Measurements from ENCODE around the gene SDR42E2. TPM values are rescaled to one million over a fixed set of nuclear protein-coding genes. Genes with fewer than 3 reads are reported as not detected.
A peak's percentile ranks its signal among the peaks of the same experiment; 100 is the strongest.

Gene SDR42E2
- total RNA-seq, 1 donor from 2014 or later = 0.24 TPM

DNA sequence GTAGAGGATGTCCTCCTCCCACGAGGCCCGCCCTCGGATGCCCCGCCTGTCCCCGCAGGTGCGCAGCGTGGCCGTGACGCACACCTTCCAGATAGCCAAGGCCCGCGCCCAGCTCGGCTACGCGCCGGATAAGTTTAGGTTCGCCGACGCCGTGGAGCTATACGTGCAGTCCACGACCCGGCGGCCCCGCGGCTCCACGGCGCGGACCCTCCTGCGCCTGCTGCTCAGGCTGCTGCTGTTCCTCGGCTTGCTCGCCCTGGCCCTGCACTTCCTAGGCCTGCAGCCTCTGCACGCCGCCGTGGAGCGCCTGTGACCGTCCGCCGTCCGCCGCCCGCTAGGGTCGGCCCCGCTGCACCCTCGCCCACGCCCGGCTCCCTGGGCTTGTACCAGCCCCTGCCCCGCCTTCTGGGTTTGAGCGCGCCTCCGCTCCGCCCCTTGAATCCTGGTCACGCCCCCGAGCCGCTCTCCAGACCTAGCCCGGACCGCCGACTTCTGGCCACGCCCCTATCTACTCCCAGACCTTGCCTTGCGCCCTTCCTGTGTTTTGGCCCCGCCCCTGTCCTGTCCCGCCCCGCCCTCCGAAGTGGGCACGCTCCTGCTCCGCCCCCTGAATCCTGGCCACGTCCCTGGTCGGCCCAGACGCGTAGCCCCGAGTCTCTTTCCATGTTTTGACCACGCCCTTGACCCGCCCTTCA lies 27.9 kb downstream of the SDR42E2 start:
- Histone ChIP-seq H3K27me3 (ENCODE audit: low read depth) (no peaks in the 10 kb centered on the region), H3K36me3 (no peaks in the 10 kb centered on the region), H3K4me1 (peaks cover 43% of the 10 kb centered on the region), H3K4me3 (peak overlapping the region; percentile 78), H3K27ac (peak overlapping the region; percentile 93), H3K9me3 (no peaks in the 10 kb centered on the region)
- intact Hi-C loops (cut with DNase I) = no loop called here
- DNase-seq (peak; percentile 100), ATAC-seq (peak; percentile 82 to 88)
- TF ChIP-seq, protein P1, sequence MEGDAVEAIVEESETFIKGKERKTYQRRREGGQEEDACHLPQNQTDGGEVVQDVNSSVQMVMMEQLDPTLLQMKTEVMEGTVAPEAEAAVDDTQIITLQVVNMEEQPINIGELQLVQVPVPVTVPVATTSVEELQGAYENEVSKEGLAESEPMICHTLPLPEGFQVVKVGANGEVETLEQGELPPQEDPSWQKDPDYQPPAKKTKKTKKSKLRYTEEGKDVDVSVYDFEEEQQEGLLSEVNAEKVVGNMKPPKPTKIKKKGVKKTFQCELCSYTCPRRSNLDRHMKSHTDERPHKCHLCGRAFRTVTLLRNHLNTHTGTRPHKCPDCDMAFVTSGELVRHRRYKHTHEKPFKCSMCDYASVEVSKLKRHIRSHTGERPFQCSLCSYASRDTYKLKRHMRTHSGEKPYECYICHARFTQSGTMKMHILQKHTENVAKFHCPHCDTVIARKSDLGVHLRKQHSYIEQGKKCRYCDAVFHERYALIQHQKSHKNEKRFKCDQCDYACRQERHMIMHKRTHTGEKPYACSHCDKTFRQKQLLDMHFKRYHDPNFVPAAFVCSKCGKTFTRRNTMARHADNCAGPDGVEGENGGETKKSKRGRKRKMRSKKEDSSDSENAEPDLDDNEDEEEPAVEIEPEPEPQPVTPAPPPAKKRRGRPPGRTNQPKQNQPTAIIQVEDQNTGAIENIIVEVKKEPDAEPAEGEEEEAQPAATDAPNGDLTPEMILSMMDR (IDR thresholded peaks at IDR 0.05) = no peak

DNA sequence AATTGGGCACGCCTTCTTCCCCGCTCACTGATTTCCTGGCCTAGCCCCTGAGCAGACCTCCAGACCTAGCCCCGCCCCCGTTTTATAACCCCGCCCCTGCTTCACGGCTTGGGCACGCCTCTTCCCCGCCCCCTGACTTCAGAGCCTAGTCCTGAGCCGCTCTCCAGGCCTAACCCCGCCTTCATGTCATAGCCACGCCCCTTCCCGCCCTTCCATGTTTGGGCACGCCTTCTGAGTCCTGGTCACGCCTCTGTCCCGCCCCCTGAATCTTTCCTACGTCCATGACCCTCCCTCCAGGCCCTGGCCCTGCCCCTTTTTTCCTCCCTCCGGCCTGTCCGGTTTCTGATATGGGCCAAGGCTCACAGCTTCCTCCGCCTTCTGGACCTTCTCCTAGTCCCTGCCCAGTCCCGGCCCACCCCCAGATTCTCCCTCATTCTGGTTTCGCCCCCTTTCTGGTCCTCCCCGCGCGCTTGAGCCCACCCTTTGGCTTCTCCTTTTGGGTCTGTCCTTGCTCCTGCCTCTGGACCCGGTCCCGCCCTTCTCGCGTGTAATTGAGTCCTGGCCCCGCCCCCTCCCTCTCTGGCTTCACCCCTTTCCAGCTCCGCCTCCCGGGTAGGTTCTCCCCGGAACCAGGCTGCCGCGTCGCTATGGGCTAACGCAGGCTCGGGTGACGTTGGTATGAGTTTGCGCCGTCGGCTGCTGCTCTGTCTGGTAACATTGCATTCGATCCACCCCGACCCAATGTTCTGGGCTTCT lies 28.6 kb downstream of the SDR42E2 start:
- Histone ChIP-seq H3K4me3 (peak overlapping the region; percentile 78), H3K4me1 (peaks cover 46% of the 10 kb centered on the region), H3K27me3 (ENCODE audit: low read depth) (no peaks in the 10 kb centered on the region), H3K27ac (peak overlapping the region; percentile 93), H3K36me3 (no peaks in the 10 kb centered on the region), H3K9me3 (no peaks in the 10 kb centered on the region)
- TF ChIP-seq, protein P1 (IDR thresholded peaks at IDR 0.05) = no peak
- ATAC-seq = peak; percentile 85 to 90
- DNase-seq = peak; percentile 100
- intact Hi-C loops (cut with DNase I) = no loop called here

DNA sequence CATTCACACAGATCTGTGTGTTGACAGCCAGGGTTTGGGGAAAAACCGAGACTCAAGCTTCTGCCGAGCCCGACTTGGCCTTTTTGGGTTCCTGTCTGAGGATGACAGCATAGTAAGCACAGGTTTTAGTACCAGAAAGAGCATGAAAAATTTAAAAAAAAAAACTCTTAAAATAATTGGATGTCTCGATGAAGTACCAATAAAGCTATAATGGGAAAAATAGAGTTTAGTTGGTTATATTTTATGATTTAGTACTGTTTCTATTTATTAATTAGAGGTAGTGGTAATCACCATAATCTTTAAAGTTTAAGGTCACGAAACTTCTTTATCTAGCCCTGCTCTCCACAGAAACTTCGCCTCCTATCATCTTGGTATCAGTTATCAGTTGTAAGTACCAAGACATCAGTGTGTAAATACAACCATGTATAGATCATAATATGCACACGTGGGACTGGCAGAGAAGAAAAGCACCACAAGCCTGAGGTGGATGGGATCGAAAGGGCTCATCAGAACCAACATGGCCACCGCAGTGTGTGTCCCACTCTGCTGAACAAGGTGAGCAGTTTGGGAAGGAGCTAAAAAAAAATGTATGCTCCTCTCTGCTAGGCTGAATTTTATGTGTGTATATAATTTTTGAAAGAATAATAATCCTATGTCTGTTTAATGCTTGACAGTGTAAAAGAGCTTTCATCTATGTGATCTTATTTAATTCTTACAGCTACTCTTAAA lies 29.4 kb downstream of the SDR42E2 start:
- Histone ChIP-seq H3K4me1 (peaks cover 53% of the 10 kb centered on the region), H3K36me3 (no peaks in the 10 kb centered on the region), H3K27ac (peak overlapping the region; percentile 93), H3K9me3 (no peaks in the 10 kb centered on the region), H3K4me3 (peak overlapping the region; percentile 52), H3K27me3 (ENCODE audit: low read depth) (no peaks in the 10 kb centered on the region)
- TF ChIP-seq, protein P1 (IDR thresholded peaks at IDR 0.05) = no peak
- DNase-seq (no peak), ATAC-seq (no peak)
- intact Hi-C loops (cut with DNase I) = no loop called here

DNA sequence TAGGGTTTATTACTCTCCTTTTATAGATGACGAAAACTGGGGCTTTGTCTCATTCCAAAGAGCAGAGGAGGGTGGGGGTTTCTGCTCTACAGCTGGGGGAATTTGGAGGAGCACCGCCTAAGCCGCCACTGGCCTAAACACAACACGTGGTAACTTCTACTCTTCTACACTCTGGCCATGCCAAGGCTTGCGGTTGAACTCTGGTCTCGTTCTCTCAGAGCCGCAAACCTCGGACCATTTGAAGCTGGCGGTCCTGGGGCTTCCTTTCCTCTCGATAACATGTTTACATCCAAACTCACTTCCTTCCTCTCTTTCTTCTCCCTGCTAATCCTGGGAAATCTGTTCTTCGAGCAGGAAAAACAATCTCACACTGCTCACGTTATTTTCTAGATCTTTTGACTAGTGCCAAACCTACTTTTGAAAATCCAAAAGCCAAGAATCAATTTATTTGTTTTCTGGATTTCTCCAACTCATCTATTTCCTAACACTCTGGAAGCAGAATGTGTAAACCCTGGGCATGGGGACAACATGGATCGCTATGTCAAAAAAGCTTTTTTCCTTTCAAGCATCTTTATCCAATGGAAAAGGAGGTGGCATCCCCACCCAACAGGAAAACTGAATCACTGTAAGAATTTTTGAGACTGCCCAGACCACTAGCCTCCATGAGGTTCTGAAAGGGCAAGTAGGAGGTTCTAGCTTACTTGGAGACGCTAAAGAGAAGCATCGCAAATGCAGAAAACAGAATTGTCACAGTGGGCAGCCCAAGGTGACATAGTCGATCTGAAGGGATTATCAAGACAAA lies 30.2 kb downstream of the SDR42E2 start:
- intact Hi-C loops (cut with DNase I) = no loop called here
- Histone ChIP-seq H3K9me3 (no peaks in the 10 kb centered on the region), H3K36me3 (no peaks in the 10 kb centered on the region), H3K27ac (peak overlapping the region; percentile 93), H3K27me3 (ENCODE audit: low read depth) (no peaks in the 10 kb centered on the region), H3K4me1 (peaks cover 53% of the 10 kb centered on the region), H3K4me3 (peak overlapping the region; percentile 52)
- ATAC-seq = peak; percentile 17 to 25
- peak; percentile 86 for DNase-seq
- TF ChIP-seq, protein P1 (IDR thresholded peaks at IDR 0.05) = no peak

DNA sequence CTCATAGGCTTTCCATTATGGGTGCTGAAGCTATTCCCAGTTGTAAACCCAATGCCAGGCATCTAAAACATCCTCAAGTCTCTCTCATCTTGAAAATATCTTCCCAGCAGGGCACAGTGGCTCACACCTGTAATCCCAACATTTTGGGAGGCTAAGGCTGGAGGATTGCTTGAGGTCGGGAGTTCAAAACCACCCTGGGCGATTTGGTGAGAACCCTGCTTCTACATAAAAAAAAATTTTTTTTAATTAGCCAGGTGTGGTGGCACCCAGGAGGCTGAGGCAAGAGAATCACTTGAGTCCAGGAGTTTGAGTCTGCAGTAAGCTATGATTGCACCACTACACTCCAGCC lies 30.7 kb downstream of the SDR42E2 start:
- Histone ChIP-seq H3K27me3 (ENCODE audit: low read depth) (no peaks in the 10 kb centered on the region), H3K36me3 (no peaks in the 10 kb centered on the region), H3K4me1 (peaks cover 53% of the 10 kb centered on the region), H3K27ac (peak overlapping the region; percentile 93), H3K4me3 (peak overlapping the region; percentile 52), H3K9me3 (no peaks in the 10 kb centered on the region)
- DNase-seq = no peak
- intact Hi-C loops (cut with DNase I) = no loop called here
- TF ChIP-seq, protein P1 (IDR thresholded peaks at IDR 0.05) = no peak
- ATAC-seq = no peak
